CD4-positive, alpha-beta T cell treated with Interleukin-21 for 1 hour (primary cell): Measurements from ENCODE around the gene HLCS.
"Not testable (repeated sequence)": the region's sequence is repeated elsewhere in the genome, so short reads cannot be mapped to it uniquely, and the experiment has no call there.

ENCODE experiments used
- DNase-seq: peaks from one replicate; pipeline ENCODE4 v3.0.0-alpha.2; 2020

The HLCS gene

GRCh38 chr21:36955783-36956182 lies 10.7 kb downstream of the HLCS start:
- DNase-seq = no peak

- DNase-seq = not testable (repeated sequence)
Observed at GRCh38 chr21:36952331-36952730, 14.1 kb downstream of the HLCS start.

- no peak for DNase-seq
Observed at GRCh38 chr21:36949171-36950141, 17.0 kb downstream of the HLCS start.

- DNase-seq = no peak
Observed at GRCh38 chr21:36948686-36949085, 17.8 kb downstream of the HLCS start.

- DNase-seq = no peak
Observed at GRCh38 chr21:36946949-36947356, 19.5 kb downstream of the HLCS start.

- no peak for DNase-seq
Observed at GRCh38 chr21:36945496-36946138, 20.9 kb downstream of the HLCS start.

GRCh38 chr21:36936361-36937135 lies 29.9 kb downstream of the HLCS start:
- no peak for DNase-seq

GRCh38 chr21:36934864-36935420 lies 31.5 kb downstream of the HLCS start:
- DNase-seq = no peak

- DNase-seq = no peak
Observed at GRCh38 chr21:36932161-36932816, 34.2 kb downstream of the HLCS start.

GRCh38 chr21:36929622-36930021 lies 36.8 kb downstream of the HLCS start:
- DNase-seq = no peak

GRCh38 chr21:36928960-36929359 lies 37.5 kb downstream of the HLCS start:
- DNase-seq = no peak

- peak; percentile 60 for DNase-seq
Observed at GRCh38 chr21:36927719-36928117, 38.8 kb downstream of the HLCS start.

GRCh38 chr21:36926989-36927718 lies 39.3 kb downstream of the HLCS start:
- no peak for DNase-seq

GRCh38 chr21:36923270-36923669 lies 43.2 kb downstream of the HLCS start:
- no peak for DNase-seq

- DNase-seq = no peak
Observed at GRCh38 chr21:36922861-36923260, 43.6 kb downstream of the HLCS start.

- no peak for DNase-seq
Observed at GRCh38 chr21:36918291-36918690, 48.2 kb downstream of the HLCS start.

GRCh38 chr21:36917471-36918158 lies 48.9 kb downstream of the HLCS start:
- no peak for DNase-seq

- DNase-seq = no peak
Observed at GRCh38 chr21:36916718-36917117, 49.8 kb downstream of the HLCS start.

GRCh38 chr21:36915696-36916245 lies 50.7 kb downstream of the HLCS start:
- DNase-seq = no peak

GRCh38 chr21:36915014-36915695 lies 51.3 kb downstream of the HLCS start:
- DNase-seq = no peak
